ENCODE results near the gene GLOD5. TPM values are rescaled to one million over a fixed set of nuclear protein-coding genes. Genes with fewer than 3 reads are reported as not detected.

GLOD5 gene
- total and polyA plus RNA-seq, 9 of the 15 experiments (the other 6 are each of a cell fraction or from before 2014, with no cell fraction given) = 0.27 to 4.4 (median 2.2) TPM

DNA sequence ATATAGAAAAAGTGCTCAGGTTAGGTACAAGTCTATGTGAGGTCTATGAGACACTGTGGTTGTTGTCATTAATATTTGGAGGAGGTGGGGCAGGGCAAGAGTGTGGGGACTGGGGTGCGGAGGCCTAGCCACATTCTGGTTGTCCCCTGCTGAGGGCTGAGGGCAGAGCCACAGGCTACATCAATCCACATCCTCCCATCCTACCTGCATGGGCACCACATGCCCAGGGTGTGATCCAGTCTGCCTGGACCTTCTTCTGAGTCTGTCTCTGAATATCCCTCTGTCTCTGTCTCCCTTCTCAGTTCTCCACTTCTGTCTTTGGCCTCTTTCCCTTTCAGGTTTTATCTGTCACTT is 23.6 kb downstream of the GLOD5 start:
- Histone ChIP-seq H3K79me2 (ENCODE audit: control insufficient read depth, insufficient read depth, low read length) (peaks cover 78% of the 10 kb centered on the region), H3K4me3 (0 out of 2 replicates have a peak overlapping the region, but pooled peaks have one; percentile 75), H3K4me2 (ENCODE audit: insufficient read depth, low read length) (peak overlapping the region; percentile 93), H3K9me1 (ENCODE audit: control insufficient read depth, insufficient read depth, low read length) (no peaks in the 10 kb centered on the region), H3K9ac (ENCODE audit: insufficient read depth in 1 of 2, low read depth in 2 of 2, low read length in 2 of 2) (peak overlapping the region; percentile 49 to 94; a peak in 3 of 4 replicates), H2AFZ (ENCODE audit: low read depth, low read length) (peak overlapping the region; percentile 56; the same call in 1 of the 2 replicates), H3K36me3 (ENCODE audit: control insufficient read depth, insufficient read depth, low read length) (peaks cover 20% of the 10 kb centered on the region; the same call in 1 of the 3 replicates), H3K4me1 (replicated peaks in 1 of 2; ENCODE audit: control insufficient read depth in 2 of 2, insufficient read depth in 2 of 2, low read length in 2 of 2) (peaks cover 32 to 55% of the 10 kb centered on the region in 2 experiments; a peak in 4 of 5 replicates), H3K27ac (ENCODE audit: extremely low read depth, low read depth, low read length) (peak overlapping the region; percentile 76), H3K27me3 (ENCODE audit: control insufficient read depth in 2 of 2, insufficient read depth in 2 of 2, low read length in 2 of 2) (no peaks in the 10 kb centered on the region), H4K20me1 (replicated peaks; ENCODE audit: control insufficient read depth, insufficient read depth, low read length) (no peaks in the 10 kb centered on the region), H3K9me3 (replicated peaks; ENCODE audit: control insufficient read depth, insufficient read depth, low read depth, low read length) (no peaks in the 10 kb centered on the region)
- intact Hi-C loops (cut with micrococcal nuclease) (loop anchor here (5.0 kb wide), 1 partner anchor 88 kb away; the partner anchor contains the start of gene SUV39H1), in situ Hi-C loops (cut with MboI) (no loop called here)
- TF ChIP-seq ARNT (IDR thresholded peaks at IDR 0.05) (no peak), NR3C1 (CRISPR knock-in tag; IDR thresholded peaks at IDR 0.05) (no peak), PURB (CRISPR knock-in tag; IDR thresholded peaks at IDR 0.05; ENCODE audit: low read depth) (no peak), HIVEP1 (CRISPR knock-in tag; IDR thresholded peaks at IDR 0.05) (no peak), POLR3G (IDR thresholded peaks at IDR 0.05; ENCODE audit: extremely low read depth, insufficient read length, insufficient replicate concordance) (no peak), ZKSCAN8 (CRISPR knock-in tag; IDR thresholded peaks at IDR 0.05) (no peak), ZNF184 (CRISPR knock-in tag; IDR thresholded peaks at IDR 0.05) (no peak), DMBX1 (CRISPR knock-in tag; IDR thresholded peaks at IDR 0.05; ENCODE audit: borderline replicate concordance) (no peak), SNRNP70 (optimal IDR thresholded peaks at IDR 0.05; ENCODE audit: low read depth, low read length) (no peak)
- no peak for DNase-seq (ENCODE audit: extremely low read depth in 1 of 4, low spot score in 3 of 4)
- POLR2A ChIA-PET = interaction anchor here (1.0 kb wide), 1 partner anchor 113 kb away, joined by 8 read pairs; the partner anchor contains the start of genes PQBP1 and TIMM17B
- peak; percentile 4; the same call in 2 of the 3 replicates for ATAC-seq
- CTCF ChIA-PET (ENCODE audit: low intra/inter-chr PET ratio) = no interaction called here
- BruUV-seq (replicated peaks) = no TSS peak
- FAIRE-seq = no peak
- WGBS (ENCODE audit: insufficient coverage, low coverage, missing lambda C conversion rate) = no CpG with 5 or more reads among the region's 1 CpG
